HepG2 (cell line): ENCODE measurements around the gene CCR9. TPM values are rescaled to one million over a fixed set of nuclear protein-coding genes. Genes with fewer than 3 reads are reported as not detected.
A peak's percentile ranks its signal among the peaks of the same experiment; 100 is the strongest.

Experiments
- ATAC-seq: fragments of 200-7000 bp; cut with Tn5 transposase; 3 replicates; pipeline ENCODE4 v1.9.1; 2020; ENCODE audit warnings: mild to moderate bottlenecking, moderate library complexity
- BruUV-seq: library from RNA; stranded (reverse); fragments of 400-500 nt; replicated peaks from 2 replicates; lab custom pipeline; 2021; lab: Mats Ljungman, UMichigan
- CTCF ChIA-PET: fragments of 300-600 bp; formaldehyde crosslinking; extraction: SDS; loops from one replicate; lab custom pipeline; 2021; ENCODE audit warnings: low total read pairs, inconsistent platforms, low intra/inter-chr PET ratio; lab: Yijun Ruan, JAX
- POLR2A ChIA-PET: fragments of 350-600 bp; sonication (Branson Sonifier 250); formaldehyde crosslinking; loops from one replicate; lab custom pipeline; 2020; ENCODE audit warnings: antibody characterized with exemption, inconsistent platforms; lab: Yijun Ruan, JAX
- DNase-seq: peaks from one replicate; pipeline ENCODE4 v3.0.0-alpha.2; 2015; ENCODE audit warnings: low spot score
- FAIRE-seq: peaks from 3 replicates; lab custom pipeline; 2011; peaks lifted over from hg19 to GRCh38; lab: Jason Lieb, UNC
- H2AFZ ChIP-seq: one replicate; pipeline ENCODE4 v1.6.1; 2011; ENCODE audit warnings: low read length, inconsistent platforms
- H3K27ac ChIP-seq: fragments of 300-600 bp; 3 replicates; pipeline ENCODE4 v1.8.0; 2011; ENCODE audit warnings: mixed run types, mild to moderate bottlenecking, mixed read lengths, low read length, inconsistent platforms; ENCODE audit not compliant: insufficient read depth; ENCODE audit errors: extremely low read length
- H3K27me3 ChIP-seq, 2 experiments: fragments of 200-600 bp in 1 of 2; 2 replicates in 1 of 2; 3 replicates in 1 of 2; pipeline versions ENCODE4 v1.6.0 to v1.8.0; 2011; ENCODE audit warnings: low read length in 2 of 2, mild to moderate bottlenecking in 2 of 2, moderate library complexity in 2 of 2, inconsistent platforms in 1 of 2; ENCODE audit not compliant: insufficient read depth in 2 of 2, control insufficient read depth in 1 of 2
- H3K36me3 ChIP-seq, 2 experiments: fragments of 200-600 bp in 1 of 2; replicated peaks in 1 of 2; 2 replicates in 1 of 2; 3 replicates in 1 of 2; pipeline versions ENCODE4 v1.5.1 to v1.8.0; 2011; ENCODE audit warnings: low read length in 2 of 2, inconsistent platforms in 1 of 2; ENCODE audit not compliant: insufficient read depth in 2 of 2, control insufficient read depth in 1 of 2
- H3K4me1 ChIP-seq: 2 replicates; pipeline ENCODE4 v1.5.1; 2012; ENCODE audit warnings: low read length, inconsistent platforms; ENCODE audit not compliant: insufficient read depth
- H3K4me2 ChIP-seq: 2 replicates; pipeline ENCODE4 v1.6.0; 2011; ENCODE audit warnings: low read depth, low read length, inconsistent platforms
- H3K4me3 ChIP-seq, 3 experiments: fragments of 200-600 bp in 1 of 3; sonication (generic), shearing (Covaris generic) in 1 of 3; replicated peaks in 1 of 3; 2 replicates each; pipeline ENCODE4 v1.5.1; 2011 to 2016; ENCODE audit warnings: low read length in 3 of 3, inconsistent platforms in 2 of 3, low read depth in 2 of 3, mild to moderate bottlenecking in 2 of 3, control low read depth in 1 of 3, mixed read lengths in 1 of 3; ENCODE audit not compliant: insufficient read depth in 1 of 3
- H3K79me2 ChIP-seq: one replicate; pipeline ENCODE4 v1.6.1; 2011; ENCODE audit warnings: low read length, inconsistent platforms; ENCODE audit not compliant: insufficient read depth
- H3K9ac ChIP-seq: 2 replicates; pipeline ENCODE4 v1.6.0; 2011; ENCODE audit warnings: mild to moderate bottlenecking, low read depth, low read length, inconsistent platforms; ENCODE audit not compliant: insufficient read depth
- H3K9me3 ChIP-seq: 2 replicates; pipeline ENCODE4 v1.5.1; 2012; ENCODE audit warnings: mild to moderate bottlenecking, low read length
- H4K20me1 ChIP-seq: 2 replicates; pipeline ENCODE4 v1.6.0; 2011; ENCODE audit warnings: inconsistent platforms, mild to moderate bottlenecking, low read length, moderate library complexity; ENCODE audit not compliant: insufficient read depth
- BORCS8-MEF2B ChIP-seq: sonication (generic); formaldehyde crosslinking; IDR thresholded peaks from 2 replicates; pipeline ENCODE4 v1.8.0; 2022; ENCODE audit warnings: mild to moderate bottlenecking, missing genetic modification reagents
- CCDC6 ChIP-seq: sonication (generic); formaldehyde crosslinking; IDR thresholded peaks from 2 replicates; pipeline ENCODE4 v1.8.1; 2022; ENCODE audit warnings: mild to moderate bottlenecking, missing genetic modification reagents, moderate library complexity
- HNRNPK ChIP-seq: fragments of 200-400 bp; formaldehyde crosslinking; IDR thresholded peaks from 2 replicates; pipeline ENCODE4 v1.6.1; 2018; ENCODE audit warnings: low read length, low read depth, moderate library complexity, mild to moderate bottlenecking; ENCODE audit not compliant: poor library complexity, severe bottlenecking
- MYC ChIP-seq: sonication (generic); formaldehyde crosslinking; IDR thresholded peaks from 2 replicates; pipeline ENCODE4 v1.9.0; 2021; ENCODE audit warnings: missing genetic modification reagents, borderline replicate concordance
- RAD21 ChIP-seq: fragments of 450-650 bp; formaldehyde crosslinking; IDR thresholded peaks from 2 replicates; pipeline ENCODE4 v1.5.0; 2020; ENCODE audit warnings: mild to moderate bottlenecking
- SMC3 ChIP-seq: IDR thresholded peaks from 2 replicates; pipeline ENCODE4 v1.6.1; 2011; ENCODE audit warnings: low read length, improper control_type of control experiment
- SRSF1 ChIP-seq: fragments of 200-400 bp; formaldehyde crosslinking; optimal IDR thresholded peaks from 2 replicates; pipeline ENCODE3; 2017; ENCODE audit warnings: mild to moderate bottlenecking, low read depth, low read length, moderate library complexity
- STAG1 ChIP-seq: sonication (generic); formaldehyde crosslinking; IDR thresholded peaks from 2 replicates; pipeline ENCODE4 v1.4.0; 2020; ENCODE audit warnings: missing genetic modification reagents
- ZNF17 ChIP-seq: sonication (generic); formaldehyde crosslinking; IDR thresholded peaks from 2 replicates; pipeline ENCODE4 v1.5.0; 2020; ENCODE audit warnings: mild to moderate bottlenecking, missing genetic modification reagents
- ZNF33A ChIP-seq: sonication (generic); formaldehyde crosslinking; IDR thresholded peaks from 2 replicates; pipeline ENCODE4 v1.5.1; 2020; ENCODE audit warnings: missing genetic modification reagents, mild to moderate bottlenecking, moderate library complexity, borderline replicate concordance
- ZNF546 ChIP-seq: sonication (generic); formaldehyde crosslinking; conservative IDR thresholded peaks from 2 replicates; pipeline ENCODE4 v1.8.1; 2023; ENCODE audit warnings: mild to moderate bottlenecking, missing genetic modification reagents
- ZNF614 ChIP-seq: IDR thresholded peaks from 2 replicates; pipeline ENCODE4 v1.6.1; 2018; ENCODE audit warnings: missing biosample characterization, missing genetic modification reagents, inconsistent platforms, borderline replicate concordance
- ZNF652 ChIP-seq: IDR thresholded peaks from 2 replicates; pipeline ENCODE4 v1.6.1; 2016; ENCODE audit warnings: low read depth, borderline replicate concordance
- WGBS: methylation state at CpG from one replicate; pipeline ENCODE4 v1.1.6; 2017; ENCODE audit warnings: low lambda C conversion rate; 5-methylcytosine and 5-hydroxymethylcytosine counted together
- in situ Hi-C: cut with HindIII; loops from 2 replicates; pipeline ENCODE4 v1.10.0; 2017; ENCODE audit warnings: low pct_unique_long_range_greater_than_20kb; ENCODE audit not compliant: extremely low pct_ligation_motif_present
- intact Hi-C: fragments of 100-400 bp; cut with micrococcal nuclease; formaldehyde crosslinking; loops from one replicate; pipeline ENCODE4 v1.10.0; 2022; ENCODE audit not compliant: unreplicated experiment
- polyA plus RNA-seq, 8 experiments: library from polyadenylated mRNA; depleted of rRNA in 3 of 8; stranded (reverse) in 7 of 8; unstranded in 1 of 8; fragments of >200 nt; fragmentation: Illumina TruSeq in 4 of 8; extraction: Trizol in 4 of 8; gene quantifications; 2 replicates each; pipeline versions ENCODE4 v1.2.1 to v1.2.3, GENCODE V29; 2011 to 2016; ENCODE audit warnings: low read depth in 4 of 8, missing spikeins in 1 of 8, mixed read lengths in 1 of 8; ENCODE audit not compliant: insufficient read depth in 1 of 8
- total RNA-seq, 5 experiments: library from RNA; depleted of rRNA; stranded (reverse); fragments of >200 nt; fragmentation: Illumina TruSeq; extraction: Trizol; gene quantifications; 2 replicates each; pipeline ENCODE4 v1.2.3, GENCODE V29; 2016; ENCODE audit warnings: low read depth in 1 of 5
- TF ChIP-seq, protein P1 (sequence below): sonication (generic); IDR thresholded peaks from 2 replicates; pipeline ENCODE4 v1.6.1; 2016; ENCODE audit warnings: low read depth, borderline replicate concordance
- TF ChIP-seq, protein P2 (sequence below): sonication (generic); formaldehyde crosslinking; IDR thresholded peaks from 2 replicates; pipeline ENCODE4 v1.4.0; 2020; ENCODE audit warnings: missing genetic modification reagents, borderline replicate concordance
- TF ChIP-seq, protein P3 (sequence below): sonication (generic); formaldehyde crosslinking; IDR thresholded peaks from 2 replicates; pipeline ENCODE4 v1.5.0; 2020; ENCODE audit warnings: mild to moderate bottlenecking, missing genetic modification reagents, moderate library complexity
- TF ChIP-seq, protein P4 (sequence below): sonication (generic); formaldehyde crosslinking; IDR thresholded peaks from 2 replicates; pipeline ENCODE4 v1.4.0; 2020; ENCODE audit warnings: missing genetic modification reagents

Gene CCR9
- total and polyA plus RNA-seq, 2 of the 13 experiments (the other 11 are each of a cell fraction or from before 2014, with no cell fraction given), result not detected

DNA sequence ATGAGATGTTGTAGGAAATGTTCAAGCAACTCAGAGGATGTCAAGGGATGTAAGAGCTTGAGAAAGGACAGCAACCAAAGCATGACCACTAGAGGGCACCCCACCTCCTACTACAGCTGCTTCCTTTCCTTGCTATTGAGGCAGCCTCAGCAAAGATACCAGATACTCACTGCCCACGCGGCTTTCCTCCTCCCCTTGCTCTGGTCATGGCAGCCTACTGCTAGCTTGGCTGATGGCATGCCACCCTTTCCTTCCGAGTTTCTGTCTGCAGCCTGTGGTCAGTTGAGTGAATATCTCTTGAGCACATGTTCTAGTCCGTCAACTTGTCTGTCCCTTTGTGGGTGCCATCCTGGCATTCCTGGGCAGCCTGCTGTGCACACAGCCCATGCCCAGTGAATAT lies 52.5 kb downstream of the CCR9 start:
- Histone ChIP-seq H3K27ac (no peak overlapping the region), H3K9me3 (no peaks in the 10 kb centered on the region), H3K9ac (no peak overlapping the region), H3K79me2 (no peaks in the 10 kb centered on the region), H3K4me2 (no peak overlapping the region), H4K20me1 (no peaks in the 10 kb centered on the region), H2AFZ (no peak overlapping the region), H3K4me3 (no peak overlapping the region), H3K27me3 (no peaks in the 10 kb centered on the region), H3K4me1 (no peaks in the 10 kb centered on the region), H3K36me3 (peaks cover 5 to 39% of the 10 kb centered on the region in 2 experiments)
- FAIRE-seq, result peak; percentile 75
- peak; percentile 65 for DNase-seq
- ChIA-PET CTCF (interaction anchor here (0.7 to 6.2 kb wide), 2 partner anchors 140 to 178 kb away, joined by 5 to 126 read pairs; no protein-coding TSS in a partner anchor), POLR2A (no interaction called here)
- intact Hi-C loops (loop anchor here (1.0 kb wide), 1 partner anchor 140 kb away; no protein-coding TSS in a partner anchor), in situ Hi-C loops (loop anchor here (5.0 kb wide), 1 partner anchor 138 kb away; no protein-coding TSS in a partner anchor)
- WGBS, result 52% methylated on average over 2 of the region's 4 CpGs
- BruUV-seq, result no TSS peak
- ATAC-seq, result peak; percentile 92
- peak; percentile 68; the same call in 1 of the 2 replicates for TF ChIP-seq RAD21 (CRISPR knock-in tag)
- no peak for TF ChIP-seq ZNF614
- TF ChIP-seq CCDC6 (CRISPR knock-in tag), result no peak
- TF ChIP-seq SRSF1, result no peak
- 0 out of 2 replicates have a peak, but pooled peaks have one; percentile 21 for TF ChIP-seq BORCS8-MEF2B
- peak; percentile 92 for TF ChIP-seq SMC3
- TF ChIP-seq, protein P1, sequence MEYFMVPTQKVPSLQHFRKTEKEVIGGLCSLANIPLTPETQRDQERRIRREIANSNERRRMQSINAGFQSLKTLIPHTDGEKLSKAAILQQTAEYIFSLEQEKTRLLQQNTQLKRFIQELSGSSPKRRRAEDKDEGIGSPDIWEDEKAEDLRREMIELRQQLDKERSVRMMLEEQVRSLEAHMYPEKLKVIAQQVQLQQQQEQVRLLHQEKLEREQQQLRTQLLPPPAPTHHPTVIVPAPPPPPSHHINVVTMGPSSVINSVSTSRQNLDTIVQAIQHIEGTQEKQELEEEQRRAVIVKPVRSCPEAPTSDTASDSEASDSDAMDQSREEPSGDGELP, result peak; percentile 39; the same call in 1 of the 2 replicates
- TF ChIP-seq, protein P2, sequence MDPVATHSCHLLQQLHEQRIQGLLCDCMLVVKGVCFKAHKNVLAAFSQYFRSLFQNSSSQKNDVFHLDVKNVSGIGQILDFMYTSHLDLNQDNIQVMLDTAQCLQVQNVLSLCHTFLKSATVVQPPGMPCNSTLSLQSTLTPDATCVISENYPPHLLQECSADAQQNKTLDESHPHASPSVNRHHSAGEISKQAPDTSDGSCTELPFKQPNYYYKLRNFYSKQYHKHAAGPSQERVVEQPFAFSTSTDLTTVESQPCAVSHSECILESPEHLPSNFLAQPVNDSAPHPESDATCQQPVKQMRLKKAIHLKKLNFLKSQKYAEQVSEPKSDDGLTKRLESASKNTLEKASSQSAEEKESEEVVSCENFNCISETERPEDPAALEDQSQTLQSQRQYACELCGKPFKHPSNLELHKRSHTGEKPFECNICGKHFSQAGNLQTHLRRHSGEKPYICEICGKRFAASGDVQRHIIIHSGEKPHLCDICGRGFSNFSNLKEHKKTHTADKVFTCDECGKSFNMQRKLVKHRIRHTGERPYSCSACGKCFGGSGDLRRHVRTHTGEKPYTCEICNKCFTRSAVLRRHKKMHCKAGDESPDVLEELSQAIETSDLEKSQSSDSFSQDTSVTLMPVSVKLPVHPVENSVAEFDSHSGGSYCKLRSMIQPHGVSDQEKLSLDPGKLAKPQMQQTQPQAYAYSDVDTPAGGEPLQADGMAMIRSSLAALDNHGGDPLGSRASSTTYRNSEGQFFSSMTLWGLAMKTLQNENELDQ (CRISPR knock-in tag), result no peak
- TF ChIP-seq, protein P3, sequence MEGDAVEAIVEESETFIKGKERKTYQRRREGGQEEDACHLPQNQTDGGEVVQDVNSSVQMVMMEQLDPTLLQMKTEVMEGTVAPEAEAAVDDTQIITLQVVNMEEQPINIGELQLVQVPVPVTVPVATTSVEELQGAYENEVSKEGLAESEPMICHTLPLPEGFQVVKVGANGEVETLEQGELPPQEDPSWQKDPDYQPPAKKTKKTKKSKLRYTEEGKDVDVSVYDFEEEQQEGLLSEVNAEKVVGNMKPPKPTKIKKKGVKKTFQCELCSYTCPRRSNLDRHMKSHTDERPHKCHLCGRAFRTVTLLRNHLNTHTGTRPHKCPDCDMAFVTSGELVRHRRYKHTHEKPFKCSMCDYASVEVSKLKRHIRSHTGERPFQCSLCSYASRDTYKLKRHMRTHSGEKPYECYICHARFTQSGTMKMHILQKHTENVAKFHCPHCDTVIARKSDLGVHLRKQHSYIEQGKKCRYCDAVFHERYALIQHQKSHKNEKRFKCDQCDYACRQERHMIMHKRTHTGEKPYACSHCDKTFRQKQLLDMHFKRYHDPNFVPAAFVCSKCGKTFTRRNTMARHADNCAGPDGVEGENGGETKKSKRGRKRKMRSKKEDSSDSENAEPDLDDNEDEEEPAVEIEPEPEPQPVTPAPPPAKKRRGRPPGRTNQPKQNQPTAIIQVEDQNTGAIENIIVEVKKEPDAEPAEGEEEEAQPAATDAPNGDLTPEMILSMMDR, result peak; percentile 92
- TF ChIP-seq ZNF546 (CRISPR knock-in tag), result no peak
- TF ChIP-seq, protein P4, sequence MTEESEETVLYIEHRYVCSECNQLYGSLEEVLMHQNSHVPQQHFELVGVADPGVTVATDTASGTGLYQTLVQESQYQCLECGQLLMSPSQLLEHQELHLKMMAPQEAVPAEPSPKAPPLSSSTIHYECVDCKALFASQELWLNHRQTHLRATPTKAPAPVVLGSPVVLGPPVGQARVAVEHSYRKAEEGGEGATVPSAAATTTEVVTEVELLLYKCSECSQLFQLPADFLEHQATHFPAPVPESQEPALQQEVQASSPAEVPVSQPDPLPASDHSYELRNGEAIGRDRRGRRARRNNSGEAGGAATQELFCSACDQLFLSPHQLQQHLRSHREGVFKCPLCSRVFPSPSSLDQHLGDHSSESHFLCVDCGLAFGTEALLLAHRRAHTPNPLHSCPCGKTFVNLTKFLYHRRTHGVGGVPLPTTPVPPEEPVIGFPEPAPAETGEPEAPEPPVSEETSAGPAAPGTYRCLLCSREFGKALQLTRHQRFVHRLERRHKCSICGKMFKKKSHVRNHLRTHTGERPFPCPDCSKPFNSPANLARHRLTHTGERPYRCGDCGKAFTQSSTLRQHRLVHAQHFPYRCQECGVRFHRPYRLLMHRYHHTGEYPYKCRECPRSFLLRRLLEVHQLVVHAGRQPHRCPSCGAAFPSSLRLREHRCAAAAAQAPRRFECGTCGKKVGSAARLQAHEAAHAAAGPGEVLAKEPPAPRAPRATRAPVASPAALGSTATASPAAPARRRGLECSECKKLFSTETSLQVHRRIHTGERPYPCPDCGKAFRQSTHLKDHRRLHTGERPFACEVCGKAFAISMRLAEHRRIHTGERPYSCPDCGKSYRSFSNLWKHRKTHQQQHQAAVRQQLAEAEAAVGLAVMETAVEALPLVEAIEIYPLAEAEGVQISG, result no peak
- peak; percentile 85 for TF ChIP-seq STAG1 (CRISPR knock-in tag)
- no peak for TF ChIP-seq MYC
- no peak for TF ChIP-seq ZNF652
- TF ChIP-seq HNRNPK, result no peak
- TF ChIP-seq ZNF33A (CRISPR knock-in tag), result no peak
- TF ChIP-seq ZNF17 (CRISPR knock-in tag), result no peak
